Heart right ventricle (tissue), 16 donors: ENCODE results near the gene CDC5L. TPM values are rescaled to one million over a fixed set of nuclear protein-coding genes. Genes with fewer than 3 reads are reported as not detected.

Experiments
- ATAC-seq, 8 donors: fragments of 200-7000 bp; cut with Tn5 transposase; one replicate each; pipeline ENCODE4 v1.9.1; 2020; ENCODE audit warnings: mild to moderate bottlenecking in 8 of 8, moderate library complexity in 8 of 8, moderate number of reproducible peaks in 1 of 8
- DNase-seq, 2 donors: peaks; one replicate each; pipeline ENCODE4 v3.0.0-alpha.2; 2020
- H3K27ac ChIP-seq, 10 donors: fragments of 200-600 bp; sonication (generic) in 2 of 10; one replicate each; pipeline versions ENCODE4 v1.5.0 to v1.8.0; 2020 to 2022; ENCODE audit warnings: mild to moderate bottlenecking in 3 of 10
- H3K27me3 ChIP-seq, 7 donors: fragments of 200-600 bp; one replicate each; pipeline ENCODE4 v1.8.0; 2021 to 2022; ENCODE audit warnings: mild to moderate bottlenecking in 2 of 7
- H3K36me3 ChIP-seq, 9 donors: fragments of 200-600 bp; sonication (generic) in 1 of 9; one replicate each; pipeline versions ENCODE4 v1.5.0 to v1.8.0; 2020 to 2022; ENCODE audit warnings: mild to moderate bottlenecking in 2 of 9
- H3K4me1 ChIP-seq, 9 donors: fragments of 200-600 bp; sonication (generic) in 1 of 9; one replicate each; pipeline versions ENCODE4 v1.5.0 to v1.8.0; 2020 to 2022; ENCODE audit warnings: mild to moderate bottlenecking in 4 of 9
- H3K4me3 ChIP-seq, 10 donors: fragments of 200-600 bp; sonication (generic) in 2 of 10; one replicate each; pipeline versions ENCODE4 v1.5.0 to v1.8.0; 2020 to 2022; ENCODE audit warnings: mild to moderate bottlenecking in 7 of 10, moderate library complexity in 2 of 10
- H3K9me3 ChIP-seq, 11 donors: fragments of 200-600 bp in 10 of 11; sonication (generic) in 2 of 11; one replicate each; pipeline versions ENCODE4 v1.5.0 to v1.8.0; 2013 to 2022; ENCODE audit warnings: mild to moderate bottlenecking in 2 of 11, control low read depth in 1 of 11, moderate library complexity in 1 of 11
- WGBS, 2 donors: extraction: QIAGEN DNeasy Blood & Tissue Kit; methylation state at CpG; one replicate each; pipeline ENCODE4 v1.1.7; 2013; ENCODE audit warnings: inconsistent platforms in 1 of 2; 5-methylcytosine and 5-hydroxymethylcytosine counted together
- intact Hi-C, 10 donors: fragments of 100-400 bp; cut with DNase I; formaldehyde crosslinking; loops; one replicate each; pipeline versions ENCODE4 v1.11.1 to v1.14.2; 2022
- polyA plus RNA-seq, 2 donors: library from polyadenylated mRNA; stranded (reverse); fragments of 200-250 nt; gene quantifications; one replicate each; pipeline ENCODE4 v1.2.3, GENCODE V29; 2013
- total RNA-seq, 10 donors: library from RNA; stranded (reverse); fragmentation: NEBNext Ultra II Directional in 3 of 10; extraction: Animal tissue kit (Norgen Biotek cat#: 25700) in 3 of 10; gene quantifications; one replicate each; pipeline versions ENCODE4 v1.2.1 to v1.2.4, GENCODE V29; 2021 to 2023
- TF ChIP-seq, protein P1 (sequence below), 9 donors: fragments of 200-600 bp; sonication (generic) in 2 of 9; IDR thresholded peaks; one replicate each; pipeline versions ENCODE4 v1.5.0 to v1.8.0; 2021 to 2022; ENCODE audit warnings: antibody characterized with exemption in 9 of 9, mild to moderate bottlenecking in 5 of 9, moderate library complexity in 1 of 9
- donor health status: Arrhythmogenic right ventricular cardiomyopathy.
- donor health status: ischemic (EF 13 %, LVEDD 7.1; RV severe dilation, severe dysfunction).
- donor health status: healthy with polysubstance abuse.
- donor health status: DM: no; HTN: yes; CAD: no.
- donor health status: DM: no; HTN: no; CAD: no.
- donor health status: ischemic (EF 25% LVEDD 6.9; RV normal size, moderate dysfunction).
- donor health status: ischemic (EF 25% LVEDD 5.7; RV mildly dilated, moderate dysfunction).
- donor health status: healthy.
- donor health status: DM: yes; HTN: yes; CAD: no.
- donor health status: Ischemic cardiomyopathy.
- donor health status: ischemic (EF 35%, LVEDD 5.7; RV mildly dilated, moderate dysfunction).
- donor health status: nonischemic (EF 11% LVEDD 7.7; RV severe dilation, severe dysfunction).
- donor health status: DM: yes; HTN: yes; CAD: no.
- donor health status: PGD.
- donor health status: ischemic (EF 29% LVEDD 5.4; RV normal size, mild dysfunction).
- donor health status: nonischemic (EF 23%, LVEDD 6.1; RV moderate dilation, normal function).

CDC5L gene
- total and polyA plus RNA-seq, 12 donors = 5.4 to 26.5 (median 20.5) TPM

DNA sequence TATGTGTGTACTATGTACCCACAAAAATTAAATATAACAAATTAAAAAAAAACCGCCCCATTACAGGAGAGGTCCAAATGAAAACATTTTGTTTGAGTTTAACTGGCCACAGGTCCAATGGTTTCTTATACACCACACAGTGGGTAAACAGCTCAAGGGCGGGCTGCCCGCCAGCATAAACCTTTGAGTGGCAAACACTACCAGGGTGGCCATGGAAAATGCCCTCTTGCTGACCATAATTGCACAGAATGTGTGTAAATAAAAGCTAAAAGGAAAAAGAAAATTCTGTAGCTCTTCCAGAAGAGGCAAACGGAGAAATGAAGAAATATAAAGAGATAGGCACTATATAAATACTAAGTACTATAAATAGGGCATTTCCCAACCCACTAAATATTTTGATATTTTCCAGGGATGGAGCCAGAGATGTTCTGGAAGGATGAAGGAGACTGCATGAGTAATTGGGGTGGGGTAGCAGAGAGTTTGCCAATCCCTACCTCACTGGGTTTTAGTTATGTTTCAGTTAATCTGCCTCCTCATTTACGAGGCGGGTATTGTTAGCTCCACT, 1.1 kb upstream of the CDC5L start:
- ATAC-seq = peak in 6 of 8 donors; percentile 1 to 21 (median 5)
- Histone ChIP-seq H3K36me3 (peaks cover 0 to 16% (median 3%) of the 10 kb centered on the region in 9 donors), H3K27me3 (no peaks in the 10 kb centered on the region), H3K4me1 (peaks cover 8 to 39% (median 33%) of the 10 kb centered on the region in 9 donors), H3K9me3 (no peaks in the 10 kb centered on the region), H3K4me3 (peak overlapping the region in 9 of 10 donors; percentile 54 to 98 (median 78)), H3K27ac (peak overlapping the region in 9 of 10 donors; percentile 88 to 98 (median 94))
- intact Hi-C loops = no loop called here
- DNase-seq = no peak
- TF ChIP-seq, protein P1, sequence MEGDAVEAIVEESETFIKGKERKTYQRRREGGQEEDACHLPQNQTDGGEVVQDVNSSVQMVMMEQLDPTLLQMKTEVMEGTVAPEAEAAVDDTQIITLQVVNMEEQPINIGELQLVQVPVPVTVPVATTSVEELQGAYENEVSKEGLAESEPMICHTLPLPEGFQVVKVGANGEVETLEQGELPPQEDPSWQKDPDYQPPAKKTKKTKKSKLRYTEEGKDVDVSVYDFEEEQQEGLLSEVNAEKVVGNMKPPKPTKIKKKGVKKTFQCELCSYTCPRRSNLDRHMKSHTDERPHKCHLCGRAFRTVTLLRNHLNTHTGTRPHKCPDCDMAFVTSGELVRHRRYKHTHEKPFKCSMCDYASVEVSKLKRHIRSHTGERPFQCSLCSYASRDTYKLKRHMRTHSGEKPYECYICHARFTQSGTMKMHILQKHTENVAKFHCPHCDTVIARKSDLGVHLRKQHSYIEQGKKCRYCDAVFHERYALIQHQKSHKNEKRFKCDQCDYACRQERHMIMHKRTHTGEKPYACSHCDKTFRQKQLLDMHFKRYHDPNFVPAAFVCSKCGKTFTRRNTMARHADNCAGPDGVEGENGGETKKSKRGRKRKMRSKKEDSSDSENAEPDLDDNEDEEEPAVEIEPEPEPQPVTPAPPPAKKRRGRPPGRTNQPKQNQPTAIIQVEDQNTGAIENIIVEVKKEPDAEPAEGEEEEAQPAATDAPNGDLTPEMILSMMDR (IDR thresholded peaks at IDR 0.05) = no peak
- 55 to 70% methylated on average over 6 of the region's 6 CpGs for WGBS, 2 donors

DNA sequence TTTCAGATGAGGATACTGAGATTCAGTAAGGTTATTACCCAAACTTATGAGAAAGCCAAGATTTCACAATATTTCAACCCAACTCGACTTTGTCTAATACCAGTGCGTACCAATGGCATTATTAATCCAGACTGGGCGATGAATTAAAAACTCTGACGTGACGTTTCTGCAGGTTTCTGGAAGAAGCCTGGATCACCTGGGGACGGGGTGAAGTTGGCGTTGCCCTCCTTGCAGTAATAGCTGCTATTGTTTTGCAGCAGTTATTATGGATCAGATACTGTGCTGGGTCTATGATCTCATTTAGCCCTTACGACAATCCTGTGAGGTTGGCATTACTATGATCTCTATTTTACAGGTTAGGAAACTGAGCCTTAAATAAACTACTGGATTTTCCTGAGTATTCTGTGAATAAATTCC, 569 bp upstream of the CDC5L start:
- DNase-seq = no peak
- intact Hi-C loops = no loop called here
- peak; percentile 5 to 33 (median 17) for ATAC-seq
- peak overlapping the region; percentile 54 to 98 (median 78) for H3K4me3 ChIP-seq
- peaks cover 8 to 40% (median 33%) of the 10 kb centered on the region in 9 donors for H3K4me1 ChIP-seq
- TF ChIP-seq, protein P1 (IDR thresholded peaks at IDR 0.05) = no peak
- H3K9me3 ChIP-seq = no peaks in the 10 kb centered on the region
- H3K27me3 ChIP-seq = no peaks in the 10 kb centered on the region
- peak overlapping the region; percentile 71 to 98 (median 93) for H3K27ac ChIP-seq
- 12 to 16% methylated on average over 8 of the region's 8 CpGs for WGBS, 2 donors
- H3K36me3 ChIP-seq = peaks cover 0 to 21% (median 6%) of the 10 kb centered on the region in 9 donors

DNA sequence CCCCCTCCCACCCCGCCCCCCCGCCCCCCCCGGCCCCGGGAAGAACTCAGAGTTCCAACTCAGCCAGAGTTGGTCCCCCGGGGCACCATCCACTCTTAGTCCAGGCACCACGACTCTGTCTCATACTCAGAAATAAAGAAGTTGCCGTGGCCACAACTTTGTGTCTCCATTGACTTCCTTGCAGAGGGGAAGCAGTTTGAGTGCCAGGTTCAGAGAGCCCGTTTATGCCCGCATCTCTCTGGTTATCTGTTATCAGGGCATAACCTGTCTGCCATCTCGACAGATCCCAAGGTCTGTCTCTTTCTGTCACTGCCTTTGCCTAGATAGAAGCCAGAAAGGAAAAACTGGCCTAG, 605 bp downstream of the CDC5L start:
- intact Hi-C loops = no loop called here
- peak in 2 of 8 donors; percentile 17 to 30 for ATAC-seq
- Histone ChIP-seq H3K27me3 (no peaks in the 10 kb centered on the region), H3K4me1 (peaks cover 8 to 40% (median 32%) of the 10 kb centered on the region in 9 donors), H3K9me3 (no peaks in the 10 kb centered on the region), H3K27ac (peak overlapping the region; percentile 71 to 98 (median 93)), H3K36me3 (peaks cover 0 to 33% (median 6%) of the 10 kb centered on the region in 9 donors), H3K4me3 (peak overlapping the region; percentile 54 to 98 (median 78))
- TF ChIP-seq, protein P1 (IDR thresholded peaks at IDR 0.05) = no peak
- WGBS, 2 donors = 1 to 2% methylated on average over 9 to 10 of the region's 10 CpGs
- no peak for DNase-seq

DNA sequence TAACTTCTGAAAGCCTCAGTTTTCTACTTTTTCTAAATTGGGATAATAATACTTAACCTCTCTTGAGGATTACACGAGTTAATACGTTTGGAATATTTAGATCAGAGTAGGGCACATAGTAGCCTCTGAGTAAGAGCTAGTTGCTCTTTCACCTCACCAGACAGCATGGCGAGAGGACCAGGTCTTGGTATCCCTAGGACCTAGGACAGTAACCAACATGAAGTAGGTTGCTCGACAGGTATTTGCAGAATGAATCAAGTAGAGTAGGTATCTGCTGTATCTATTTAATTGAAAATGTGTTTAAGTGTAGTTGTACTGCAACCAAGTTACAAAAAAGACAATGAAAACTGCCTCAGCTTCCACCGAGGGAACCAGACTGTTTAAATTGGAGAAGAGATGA, 1.4 kb downstream of the CDC5L start:
- Histone ChIP-seq H3K36me3 (peaks cover 0 to 40% (median 11%) of the 10 kb centered on the region in 9 donors), H3K9me3 (no peaks in the 10 kb centered on the region), H3K27ac (no peak overlapping the region), H3K27me3 (no peaks in the 10 kb centered on the region), H3K4me1 (peaks cover 8 to 40% (median 32%) of the 10 kb centered on the region in 9 donors), H3K4me3 (peak overlapping the region in 7 of 10 donors; percentile 64 to 98 (median 78))
- TF ChIP-seq, protein P1 (IDR thresholded peaks at IDR 0.05) = no peak
- 62 to 67% methylated on average over 5 of the region's 5 CpGs for WGBS, 2 donors
- no peak for ATAC-seq
- intact Hi-C loops = no loop called here
- DNase-seq = no peak
